Endothelial cell of hepatic sinusoid (primary cell): ENCODE data around the gene TOMM70.
"Not testable (repeated sequence)": the region's sequence is repeated elsewhere in the genome, so short reads cannot be mapped to it uniquely, and the experiment has no call there.

Experiments
- in situ Hi-C: cut with HindIII; loops from 2 replicates; pipeline ENCODE4 v1.10.0; 2017; ENCODE audit warnings: low sequenced_read_pairs

Gene TOMM70

DNA sequence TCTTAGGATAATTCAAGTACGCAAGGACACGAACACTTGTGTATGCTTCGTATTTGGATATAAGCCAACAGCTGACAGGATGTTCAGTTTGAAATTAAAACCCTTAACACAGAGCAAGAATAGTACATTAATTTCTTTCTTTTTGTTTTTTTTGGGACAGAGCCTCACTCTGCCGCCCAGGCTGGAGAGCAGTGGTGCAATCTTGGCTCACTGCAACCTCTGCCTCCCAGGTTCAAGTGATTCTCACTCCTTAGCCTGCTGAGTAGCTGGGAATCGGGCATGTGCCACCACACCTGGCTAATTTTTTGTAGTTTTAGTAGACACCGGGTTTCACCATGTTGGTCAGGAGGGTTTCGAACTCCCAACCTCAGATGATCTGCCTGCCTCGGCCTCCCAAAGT lies 32.4 kb downstream of the TOMM70 start:
- in situ Hi-C loops: no loop called here

DNA sequence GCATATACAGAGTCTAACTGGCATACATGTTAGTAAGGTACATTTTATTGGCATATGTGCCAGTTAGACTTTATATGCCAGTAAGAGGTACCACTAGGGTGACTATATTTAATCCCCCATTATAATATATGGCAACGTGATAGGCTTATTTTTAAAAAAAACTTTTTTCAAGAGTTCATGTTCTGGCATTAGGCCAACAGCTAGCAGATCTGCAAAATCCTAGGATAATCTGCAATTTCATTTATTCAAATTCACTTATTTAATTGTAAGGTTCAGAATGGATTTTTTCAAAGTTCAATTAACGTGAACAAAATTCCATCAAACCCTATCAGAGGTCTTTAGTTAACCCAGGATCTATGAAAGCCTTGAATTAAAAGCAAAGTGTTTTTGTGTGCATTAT lies 34.5 kb downstream of the TOMM70 start:
- in situ Hi-C loops: no loop called here

DNA sequence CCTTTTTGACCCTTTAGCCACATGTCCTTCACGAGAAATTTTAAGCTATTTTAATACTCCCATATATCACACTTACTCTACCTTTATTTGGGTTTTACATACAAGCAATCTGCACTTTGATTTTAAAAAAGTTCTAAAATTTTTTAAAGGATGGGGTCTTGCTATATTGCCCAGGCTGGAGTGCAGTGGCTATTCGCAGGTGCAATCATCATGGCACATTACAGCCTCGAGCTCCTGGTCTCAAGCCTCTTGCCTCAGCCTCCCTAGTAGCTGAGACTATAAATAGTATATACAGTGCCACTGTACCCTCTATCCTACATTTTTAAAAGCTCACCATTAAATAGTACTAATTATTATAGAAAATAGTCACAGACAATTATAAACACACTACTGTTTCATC lies 36.5 kb downstream of the TOMM70 start:
- in situ Hi-C loops: no loop called here

DNA sequence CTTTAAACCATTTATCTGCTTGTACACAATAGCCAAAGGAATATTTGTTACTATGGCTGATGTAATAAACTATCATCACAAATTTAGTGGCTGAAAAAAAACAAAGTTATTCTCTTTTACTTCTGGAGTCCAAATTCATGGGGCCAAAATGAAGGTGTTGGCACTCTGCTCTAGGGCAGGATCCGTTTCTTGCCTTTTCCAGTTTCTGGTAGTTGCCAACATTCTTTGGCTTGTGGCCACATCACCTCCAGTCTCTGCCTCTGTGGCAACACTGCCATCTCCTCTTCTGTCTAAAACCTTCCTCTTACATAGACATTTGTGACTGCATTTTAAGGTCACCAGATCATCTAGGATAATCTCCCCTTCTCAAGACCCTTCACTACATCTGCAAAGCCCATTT lies 39.0 kb downstream of the TOMM70 start:
- in situ Hi-C loops: no loop called here

DNA sequence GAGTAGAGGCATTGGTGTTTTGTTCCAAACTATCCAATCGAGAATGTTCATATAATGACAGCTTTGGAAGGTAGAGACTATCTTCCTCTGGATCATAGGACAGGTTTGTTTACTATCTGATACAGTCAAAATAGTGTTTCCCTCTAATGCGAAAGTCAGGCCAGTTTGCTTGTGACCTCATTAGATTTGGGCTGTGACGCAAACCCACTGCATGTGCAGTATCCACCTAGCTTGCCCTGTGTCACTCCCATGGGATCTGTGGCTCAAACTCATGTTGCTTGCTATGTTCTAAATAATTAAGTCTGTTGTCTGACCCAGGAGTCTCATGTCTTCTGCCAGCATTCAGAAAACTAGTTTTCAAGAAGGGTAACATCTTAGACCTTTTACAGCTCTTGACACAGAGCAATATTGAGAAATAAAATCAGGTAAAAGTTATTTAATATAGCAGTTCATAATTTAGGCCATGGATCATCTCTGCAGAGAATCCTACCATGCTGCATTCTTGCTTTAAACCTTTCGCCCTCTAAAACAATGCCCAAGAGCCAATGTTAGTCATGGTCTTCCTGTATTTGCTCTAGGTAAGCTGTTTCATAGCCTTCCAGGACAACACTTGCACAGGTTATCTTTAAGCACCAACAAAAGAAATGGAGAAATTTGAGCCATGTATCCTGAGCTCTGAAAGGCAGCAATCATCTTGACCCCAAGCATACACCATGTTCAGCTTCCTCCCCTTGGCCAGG lies 40.0 kb downstream of the TOMM70 start:
- in situ Hi-C loops: no loop called here

DNA sequence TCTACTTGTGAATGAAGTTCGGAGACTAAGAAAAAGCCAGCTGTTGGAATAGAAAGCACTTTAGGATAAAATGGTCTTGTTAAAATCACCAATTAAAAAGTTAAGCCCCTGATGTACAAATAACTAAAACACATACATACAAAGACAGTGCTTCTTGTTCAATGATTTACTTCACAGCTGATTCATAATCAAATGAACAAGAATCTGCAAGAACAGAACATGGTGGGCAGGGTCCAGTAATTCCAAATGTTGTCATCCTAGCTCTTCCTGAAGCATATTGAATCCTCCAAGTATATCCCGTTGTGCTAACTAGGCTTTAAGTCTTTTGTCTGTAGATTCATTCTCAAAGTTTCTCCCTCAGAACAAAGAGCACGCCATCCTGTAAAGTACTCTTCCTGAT lies 41.9 kb downstream of the TOMM70 start:
- in situ Hi-C loops: no loop called here

DNA sequence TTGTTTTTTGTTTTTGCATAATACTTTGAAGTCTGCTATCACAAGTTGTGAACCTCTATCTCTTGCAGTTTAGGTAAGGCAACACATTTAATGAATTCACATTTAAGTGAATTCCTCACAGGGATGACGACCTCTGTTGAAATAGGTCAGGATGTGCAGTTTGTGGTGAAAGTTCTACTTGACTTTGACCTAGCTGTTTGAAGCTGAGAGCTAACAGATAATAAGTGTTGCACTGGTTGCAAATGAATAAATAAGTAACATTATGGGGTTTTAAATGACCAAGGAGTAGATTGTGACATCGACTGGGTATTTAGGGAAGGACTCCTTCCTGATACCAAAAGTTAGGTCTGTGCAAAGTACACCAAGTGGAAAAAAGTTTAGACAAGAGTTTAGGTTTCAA lies 42.5 kb downstream of the TOMM70 start:
- in situ Hi-C loops: no loop called here

DNA sequence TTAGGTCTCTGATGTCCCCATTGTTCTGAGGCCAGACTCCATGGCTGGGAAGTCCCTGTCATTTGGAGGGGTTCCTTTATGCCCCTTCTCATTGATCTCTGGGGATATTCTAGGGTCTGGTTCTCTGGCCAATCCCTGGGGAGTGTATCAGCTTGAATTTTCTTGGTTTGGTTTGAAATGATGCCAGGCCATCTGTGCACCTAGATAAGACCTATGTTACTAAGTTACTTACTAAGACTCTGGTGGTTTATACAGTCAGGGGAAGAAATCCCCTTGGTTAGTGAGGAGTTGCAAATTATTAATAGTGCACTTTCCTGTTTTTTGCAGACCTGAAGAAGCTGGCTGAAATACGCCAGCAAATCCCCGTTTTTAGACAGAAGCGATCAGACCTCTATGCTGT lies 46.0 kb downstream of the TOMM70 start:
- in situ Hi-C loops: no loop called here

DNA sequence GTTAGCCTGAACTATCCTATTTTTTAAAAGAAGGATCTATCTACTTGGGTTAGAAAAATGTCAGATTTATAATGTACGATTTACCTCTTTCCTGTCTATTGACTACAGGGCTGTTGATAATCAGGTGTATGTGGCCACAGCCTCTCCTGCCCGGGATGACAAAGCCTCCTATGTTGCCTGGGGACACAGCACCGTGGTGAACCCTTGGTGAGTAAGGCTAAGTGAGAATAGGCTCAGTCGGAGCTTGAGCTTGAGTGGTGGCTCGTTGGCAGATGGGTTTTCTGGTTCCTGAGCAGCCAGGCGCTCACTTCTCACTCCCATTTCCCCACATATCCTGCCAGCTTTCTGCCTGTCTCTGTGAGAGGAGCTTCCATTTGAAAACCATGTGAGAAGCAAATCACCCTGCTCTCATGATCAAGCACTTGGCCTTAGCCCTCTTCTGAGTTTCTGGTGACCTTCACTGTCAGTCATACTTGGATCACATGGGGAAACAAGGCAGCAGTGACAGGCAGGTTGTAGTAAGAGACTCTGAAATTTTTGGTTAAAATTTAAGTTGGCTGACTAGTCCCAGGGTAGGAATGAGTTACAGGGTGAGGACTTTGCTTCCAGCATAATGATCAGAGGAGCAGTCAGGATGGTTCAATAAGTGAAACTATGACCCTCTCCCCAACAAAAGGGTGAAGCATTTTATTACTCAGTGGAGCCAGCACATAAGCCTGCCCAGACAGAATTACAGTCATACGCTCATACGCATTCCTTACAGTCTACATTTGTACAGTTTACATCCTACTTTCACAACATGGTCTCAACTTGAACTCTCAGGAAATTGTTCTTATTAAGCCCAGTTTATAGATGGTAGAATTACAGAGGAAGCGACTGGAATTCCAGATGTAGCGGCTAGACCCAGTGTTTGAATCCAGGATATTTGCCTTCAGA lies 48.3 kb downstream of the TOMM70 start:
- in situ Hi-C loops: no loop called here

DNA sequence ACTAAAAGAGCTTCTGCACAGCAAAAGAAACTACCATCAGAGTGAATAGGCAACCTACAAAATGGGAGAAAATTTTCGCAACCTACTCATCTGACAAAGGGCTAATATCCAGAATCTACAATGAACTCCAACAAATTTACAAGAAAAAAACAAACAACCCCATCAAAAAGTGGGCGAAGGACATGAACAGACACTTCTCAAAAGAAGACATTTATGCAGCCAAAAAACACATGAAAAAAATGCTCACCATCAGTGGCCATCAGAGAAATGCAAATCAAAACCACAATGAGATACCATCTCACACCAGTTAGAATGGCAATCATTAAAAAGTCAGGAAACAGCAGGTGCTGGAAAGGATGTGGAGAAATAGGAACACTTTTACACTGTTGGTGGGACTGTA lies 49.1 kb downstream of the TOMM70 start:
- in situ Hi-C loops: not testable (repeated sequence)

DNA sequence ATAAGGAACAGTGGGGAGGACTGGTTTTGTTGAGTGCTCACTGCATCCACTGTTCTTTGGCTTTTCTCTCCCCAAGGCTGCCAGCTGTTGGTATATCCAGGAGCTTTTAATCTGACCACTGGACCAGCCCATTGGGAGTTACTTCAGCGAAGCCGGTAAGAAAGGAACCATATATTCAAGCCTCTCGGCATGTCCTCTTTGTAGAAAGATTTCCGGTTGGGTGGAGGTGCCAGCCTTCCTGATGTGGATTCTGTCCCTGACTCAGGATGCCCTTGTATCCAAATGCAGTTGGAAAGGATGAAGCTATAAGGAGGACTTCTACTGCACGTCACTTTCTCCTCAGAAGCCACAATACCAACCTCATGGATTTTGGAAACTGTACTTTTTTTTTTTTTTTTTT lies 52.2 kb downstream of the TOMM70 start:
- in situ Hi-C loops: no loop called here

DNA sequence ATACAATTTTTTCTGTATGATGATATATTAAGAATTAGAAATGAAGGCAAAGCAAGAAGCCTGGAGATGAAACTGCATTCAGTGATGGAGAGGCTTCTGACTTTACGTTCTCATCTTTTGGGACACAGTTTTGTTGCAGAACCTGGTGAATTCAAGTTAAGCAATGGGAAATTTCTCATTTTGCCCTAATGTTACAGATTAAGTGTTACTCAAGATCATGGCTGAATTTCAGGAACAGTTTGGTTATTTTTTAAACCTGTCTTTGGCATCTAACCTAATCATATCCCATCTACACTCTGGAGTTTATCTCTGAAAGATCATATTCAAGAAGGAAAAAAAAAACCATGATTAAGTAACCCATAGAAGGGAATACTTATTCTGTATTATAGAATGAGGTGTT lies 60.4 kb downstream of the TOMM70 start:
- in situ Hi-C loops: no loop called here

DNA sequence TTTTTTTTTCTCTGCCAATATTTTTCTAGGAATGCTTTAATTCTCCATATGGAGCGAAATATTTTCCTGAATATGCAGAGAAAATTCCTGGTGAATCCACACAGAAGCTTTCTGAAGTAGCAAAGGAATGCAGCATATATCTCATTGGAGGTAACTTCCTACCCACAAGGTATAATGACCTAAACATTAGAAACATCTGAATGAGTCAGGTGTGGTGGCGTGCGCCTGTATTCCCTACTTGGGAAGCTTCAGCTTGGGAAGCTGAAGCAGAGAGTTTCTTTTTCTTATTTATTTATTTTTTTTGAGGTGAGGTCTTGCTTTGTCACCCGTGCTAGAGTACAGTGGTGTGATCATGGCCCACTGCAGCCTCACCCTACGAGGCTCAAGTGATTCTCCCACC lies 61.1 kb downstream of the TOMM70 start:
- in situ Hi-C loops: loop anchor here (10.0 kb wide), 1 partner anchor 255 kb away; no protein-coding TSS in a partner anchor

DNA sequence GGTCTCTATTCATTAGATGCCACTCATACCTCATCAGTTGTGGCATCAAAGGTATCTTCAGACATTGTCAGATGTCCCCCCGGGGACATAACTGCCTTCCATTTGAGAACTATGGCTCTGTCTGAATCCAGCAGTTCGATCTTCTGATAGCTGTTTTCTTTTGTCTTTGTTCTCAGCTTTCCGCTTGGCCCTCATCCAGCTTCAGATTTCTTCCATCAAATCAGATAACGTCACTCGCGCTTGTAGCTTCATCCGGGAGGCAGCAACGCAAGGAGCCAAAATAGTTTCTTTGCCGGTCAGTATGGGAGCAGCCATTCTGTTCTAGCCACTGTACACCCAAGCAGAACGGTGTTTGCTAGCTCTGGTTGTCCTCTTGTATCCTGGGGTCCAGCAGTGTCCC lies 62.0 kb downstream of the TOMM70 start:
- in situ Hi-C loops: loop anchor here (10.0 kb wide), 1 partner anchor 254 kb away; no protein-coding TSS in a partner anchor

DNA sequence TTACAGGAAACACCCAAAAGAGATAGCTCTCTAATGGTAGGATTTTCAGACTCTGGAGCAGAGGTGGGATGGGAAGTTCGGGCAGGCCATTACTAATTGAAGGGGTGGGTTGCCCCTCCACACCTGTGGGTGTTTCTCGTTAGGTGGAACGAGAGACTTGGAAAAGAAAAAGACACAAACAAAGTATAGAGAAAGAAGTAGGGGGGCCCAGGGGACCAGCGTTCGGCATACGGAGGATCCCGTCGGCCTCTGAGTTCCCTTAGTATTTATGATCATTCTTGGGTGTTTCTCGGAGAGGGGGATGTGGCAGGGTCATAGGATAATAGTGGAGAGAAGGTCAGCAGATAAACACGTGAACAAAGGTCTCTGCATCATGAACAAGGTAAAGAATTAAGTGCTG lies 64.7 kb downstream of the TOMM70 start:
- in situ Hi-C loops: loop anchor here (10.0 kb wide), 1 partner anchor 251 kb away; no protein-coding TSS in a partner anchor

DNA sequence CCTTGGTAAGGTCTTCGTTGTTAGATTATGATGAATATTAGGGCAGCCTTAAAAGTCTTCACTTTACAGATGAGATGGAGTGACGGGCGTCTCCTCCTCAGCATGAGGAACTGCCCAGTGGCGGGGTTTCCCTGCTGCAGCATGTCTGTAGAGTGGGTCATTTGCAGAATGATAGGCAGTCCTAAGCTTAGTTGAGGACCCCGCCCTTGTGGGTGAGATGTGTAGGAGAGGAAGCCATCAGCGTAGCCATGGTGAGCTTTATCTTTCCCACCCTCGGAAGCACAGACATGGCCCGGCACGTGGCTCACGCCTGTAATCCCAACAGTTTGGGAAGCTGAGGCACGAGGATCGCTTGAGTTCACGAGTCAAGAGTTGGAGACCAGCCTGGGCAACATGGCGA lies 65.5 kb downstream of the TOMM70 start:
- in situ Hi-C loops: loop anchor here (10.0 kb wide), 1 partner anchor 251 kb away; no protein-coding TSS in a partner anchor

DNA sequence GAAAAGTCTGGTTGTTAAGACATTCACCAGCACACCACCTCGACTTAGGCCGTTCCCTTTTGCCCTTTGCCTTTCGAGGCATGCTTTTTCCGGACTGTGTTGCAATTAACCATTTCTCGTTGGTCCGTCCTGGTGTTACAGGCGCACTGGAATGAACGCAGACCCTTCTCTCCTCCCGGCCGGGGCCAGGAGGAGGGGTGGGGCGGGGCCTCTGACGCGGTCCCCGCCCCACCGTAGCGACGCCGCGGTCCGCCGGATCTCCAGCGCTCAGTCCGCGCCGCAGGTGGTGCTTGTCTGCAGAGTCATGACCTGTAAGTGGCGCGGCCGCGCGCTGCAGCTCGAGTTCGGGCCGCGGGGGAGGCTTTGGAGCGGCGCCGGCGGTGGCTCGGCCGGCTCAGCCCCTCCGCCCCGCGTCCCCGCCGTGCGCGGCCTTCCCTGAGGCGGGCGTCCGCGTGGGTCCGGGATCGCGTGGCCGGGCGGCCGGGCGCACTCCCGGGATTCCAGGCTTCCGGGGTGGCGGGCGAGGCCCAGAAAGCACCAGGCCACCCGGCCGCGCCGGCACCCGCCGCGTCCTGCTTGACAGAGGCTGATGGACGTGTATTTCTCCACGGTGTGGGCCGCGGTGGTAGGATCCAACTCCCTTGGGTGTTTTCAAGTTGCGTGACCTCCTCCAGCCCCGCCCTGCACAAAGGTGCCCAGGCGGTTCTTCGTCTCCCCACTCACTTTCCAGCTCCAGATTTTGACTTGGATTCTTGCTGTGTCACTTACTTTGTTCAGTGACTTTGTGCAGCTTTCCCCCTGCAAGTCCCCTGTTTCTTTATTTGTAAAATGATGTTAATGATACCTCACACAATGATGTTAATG lies 66.2 kb downstream of the TOMM70 start, which contains the start of gene NIT2:
Gene NIT2 (plus strand): TSS at position 270 of the 864 bp plus-strand sequence. CDS start 35 bp downstream, at position 305.
- in situ Hi-C loops: loop anchor here (10.0 kb wide), 1 partner anchor 250 kb away; no protein-coding TSS in a partner anchor

DNA sequence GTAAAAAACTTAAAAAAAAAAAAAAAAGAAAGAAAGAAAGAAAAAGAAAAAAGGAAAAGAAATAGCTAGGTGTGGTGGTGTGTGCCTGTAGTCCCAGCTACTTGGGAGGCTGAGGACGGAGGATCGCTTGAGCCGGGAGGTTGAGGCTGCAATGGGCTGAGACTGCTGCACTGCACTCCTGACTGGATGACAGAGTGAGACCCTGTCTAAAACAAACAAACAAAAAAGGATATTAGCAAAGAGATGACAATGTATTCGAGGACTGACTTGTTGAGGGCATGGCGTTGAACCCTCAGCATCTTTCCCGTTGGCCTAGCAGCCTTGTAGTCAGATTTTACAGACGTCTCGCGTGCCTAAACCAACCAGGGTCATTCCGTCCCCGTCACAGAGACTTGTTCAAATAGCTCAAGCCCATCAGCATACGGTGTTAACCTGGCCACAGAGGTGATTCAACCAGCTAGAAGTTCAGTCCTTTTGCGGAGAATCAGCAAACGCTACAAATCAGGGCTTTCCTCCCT lies 66.9 kb downstream of the TOMM70 start:
- in situ Hi-C loops: loop anchor here (10.0 kb wide), 1 partner anchor 249 kb away; no protein-coding TSS in a partner anchor

DNA sequence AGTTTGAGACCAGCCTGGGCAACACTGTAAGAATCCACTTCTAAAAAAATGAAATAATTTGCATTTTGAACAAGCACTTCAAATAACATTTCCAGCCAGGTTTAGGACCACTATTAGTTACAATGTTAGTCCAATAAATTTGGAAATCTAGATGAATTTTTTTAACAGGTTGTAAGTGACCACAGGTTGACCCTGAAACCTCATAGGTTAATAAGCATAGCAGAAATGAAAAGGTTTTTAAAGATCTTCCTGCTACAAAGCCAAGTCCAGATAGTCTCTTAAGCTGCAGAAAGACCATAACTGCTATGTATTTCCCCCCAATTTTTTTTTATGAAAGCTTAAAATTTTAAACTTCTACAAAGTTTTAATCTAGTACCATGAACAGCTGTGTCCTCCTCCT lies 67.8 kb downstream of the TOMM70 start:
- in situ Hi-C loops: loop anchor here (10.0 kb wide), 1 partner anchor 248 kb away; no protein-coding TSS in a partner anchor

DNA sequence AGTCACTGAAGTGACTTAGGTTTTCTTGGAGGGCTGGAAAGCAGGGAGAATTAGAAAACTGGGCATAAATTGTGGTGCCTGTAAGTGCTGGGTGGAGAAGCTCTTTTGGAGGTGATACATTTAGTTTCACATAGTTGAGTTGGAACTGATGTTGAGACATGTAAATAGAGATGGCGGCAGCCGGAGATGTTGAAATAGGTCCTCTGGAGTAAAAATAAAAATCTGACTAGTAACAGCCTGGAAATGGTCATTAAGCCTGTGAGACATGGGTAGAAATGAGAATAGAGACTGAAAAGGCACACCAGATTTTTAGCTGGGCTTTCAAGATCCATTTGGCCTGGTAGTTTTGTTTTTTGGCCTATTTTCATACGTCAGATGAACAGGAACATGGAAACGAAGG lies 69.2 kb downstream of the TOMM70 start:
- in situ Hi-C loops: loop anchor here (10.0 kb wide), 1 partner anchor 247 kb away; no protein-coding TSS in a partner anchor
